ENCODE data around the gene ATXN2L. TPM values are rescaled to one million over a fixed set of nuclear protein-coding genes. Genes with fewer than 3 reads are reported as not detected.

Gene ATXN2L
- total and polyA plus RNA-seq, 2 of the 13 experiments (the other 11 are each of a cell fraction or from before 2014, with no cell fraction given): 40.8 to 55.1 TPM

DNA sequence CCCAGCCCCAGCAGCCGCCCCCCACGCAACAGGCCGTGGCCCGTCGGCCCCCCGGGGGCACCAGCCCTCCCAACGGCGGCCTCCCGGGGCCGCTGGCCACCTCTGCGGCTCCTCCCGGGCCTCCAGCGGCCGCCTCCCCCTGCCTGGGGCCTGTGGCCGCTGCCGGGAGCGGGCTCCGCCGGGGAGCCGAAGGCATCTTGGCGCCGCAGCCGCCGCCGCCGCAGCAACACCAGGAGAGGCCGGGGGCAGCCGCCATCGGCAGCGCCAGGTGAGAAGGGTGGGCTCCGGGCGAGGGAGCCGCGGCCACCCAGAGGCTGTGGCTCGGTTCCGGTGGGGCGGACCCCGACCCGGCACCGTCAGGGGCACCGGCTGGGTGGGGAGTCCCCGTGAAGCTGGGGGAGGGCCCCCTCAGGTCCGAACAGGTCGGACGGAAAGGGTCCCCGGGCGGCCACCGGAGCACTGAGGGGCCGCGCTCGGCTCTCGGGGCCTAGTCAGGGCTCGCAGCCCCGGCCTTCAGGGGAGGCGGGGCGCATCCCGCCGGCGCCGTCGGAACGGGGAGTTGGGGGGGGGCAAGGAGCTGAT, 583 bp downstream of the ATXN2L start (continued):
- TF ChIP-seq ZNF343 (CRISPR knock-in tag; IDR thresholded peaks at IDR 0.05) (no peak; the same call in 1 of the 2 replicates), NR2C2 (CRISPR knock-in tag; IDR thresholded peaks at IDR 0.05; ENCODE audit: borderline replicate concordance) (peak; percentile 37; the same call in 1 of the 2 replicates), PHF8 (CRISPR knock-in tag; IDR thresholded peaks at IDR 0.05) (peak; percentile 68), ZNF34 (CRISPR knock-in tag; IDR thresholded peaks at IDR 0.05; ENCODE audit: borderline replicate concordance) (0 out of 2 replicates have a peak, but pooled peaks have one; percentile 60), ZFP62 (CRISPR knock-in tag; IDR thresholded peaks at IDR 0.05) (no peak), HIVEP1 (CRISPR knock-in tag; IDR thresholded peaks at IDR 0.05) (peak; percentile 74; the same call in 1 of the 2 replicates), NCOR1 (IDR thresholded peaks at IDR 0.05; ENCODE audit: borderline replicate concordance, low read length) (no peak), ZNF724P (CRISPR knock-in tag; IDR thresholded peaks at IDR 0.05; ENCODE audit: borderline replicate concordance) (no peak), TAF1 (CRISPR knock-in tag; IDR thresholded peaks at IDR 0.05) (peak; percentile 67; the same call in 1 of the 2 replicates), ZNF720 (CRISPR knock-in tag; IDR thresholded peaks at IDR 0.05) (no peak), ONECUT2 (CRISPR knock-in tag; IDR thresholded peaks at IDR 0.05) (no peak), KAT7 (CRISPR knock-in tag; IDR thresholded peaks at IDR 0.05; ENCODE audit: borderline replicate concordance) (no peak; the same call in none of the 2 replicates), GPN1 (CRISPR knock-in tag; IDR thresholded peaks at IDR 0.05; ENCODE audit: borderline replicate concordance) (no peak), NONO (IDR thresholded peaks at IDR 0.05) (no peak), NONO (CRISPR knock-in tag; conservative IDR thresholded peaks at IDR 0.05) (no peak; the same call in 1 of the 2 replicates), ZNF317 (CRISPR knock-in tag; IDR thresholded peaks at IDR 0.05) (no peak), ZNF430 (CRISPR knock-in tag; IDR thresholded peaks at IDR 0.05) (no peak), ZFAT (CRISPR knock-in tag; conservative IDR thresholded peaks at IDR 0.05) (no peak), ZFYVE20 (CRISPR knock-in tag; IDR thresholded peaks at IDR 0.05; ENCODE audit: borderline replicate concordance, low read depth) (no peak), PAX8 (CRISPR knock-in tag; IDR thresholded peaks at IDR 0.05; ENCODE audit: borderline replicate concordance) (0 out of 2 replicates have a peak, but pooled peaks have one; percentile 44)
- TF ChIP-seq, protein P1, sequence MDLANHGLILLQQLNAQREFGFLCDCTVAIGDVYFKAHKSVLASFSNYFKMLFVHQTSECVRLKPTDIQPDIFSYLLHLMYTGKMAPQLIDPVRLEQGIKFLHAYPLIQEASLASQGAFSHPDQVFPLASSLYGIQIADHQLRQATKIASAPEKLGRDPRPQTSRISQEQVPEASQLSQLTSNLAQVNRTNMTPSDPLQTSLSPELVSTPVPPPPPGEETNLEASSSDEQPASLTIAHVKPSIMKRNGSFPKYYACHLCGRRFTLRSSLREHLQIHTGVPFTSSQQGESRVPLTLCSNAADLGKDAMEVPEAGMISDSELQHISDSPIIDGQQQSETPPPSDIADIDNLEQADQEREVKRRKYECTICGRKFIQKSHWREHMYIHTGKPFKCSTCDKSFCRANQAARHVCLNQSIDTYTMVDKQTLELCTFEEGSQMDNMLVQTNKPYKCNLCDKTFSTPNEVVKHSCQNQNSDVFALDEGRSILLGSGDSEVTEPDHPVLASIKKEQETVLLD (CRISPR knock-in tag; IDR thresholded peaks at IDR 0.05; ENCODE audit: low read depth): peak; percentile 96
- TF ChIP-seq, protein P2, sequence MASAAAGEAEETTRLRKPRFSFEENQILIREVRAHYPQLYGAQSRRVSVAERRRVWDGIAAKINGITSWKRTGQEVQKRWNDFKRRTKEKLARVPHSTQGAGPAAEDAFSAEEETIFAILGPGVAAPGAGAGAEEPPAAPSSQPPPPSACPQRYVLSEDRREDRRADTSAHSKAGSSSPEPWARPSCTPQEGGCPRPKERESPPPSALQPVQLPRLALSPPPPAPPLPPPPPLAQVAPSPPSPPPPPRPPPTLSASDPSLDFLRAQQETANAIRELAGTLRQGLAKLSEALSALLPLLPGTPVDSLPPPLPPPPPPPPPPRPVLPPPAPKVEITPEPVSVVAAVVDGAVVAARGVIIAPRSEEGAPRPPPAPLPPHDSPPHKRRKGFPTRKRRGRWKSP (CRISPR knock-in tag; IDR thresholded peaks at IDR 0.05): peak; percentile 48; the same call in 1 of the 2 replicates
- TF ChIP-seq, protein P3, sequence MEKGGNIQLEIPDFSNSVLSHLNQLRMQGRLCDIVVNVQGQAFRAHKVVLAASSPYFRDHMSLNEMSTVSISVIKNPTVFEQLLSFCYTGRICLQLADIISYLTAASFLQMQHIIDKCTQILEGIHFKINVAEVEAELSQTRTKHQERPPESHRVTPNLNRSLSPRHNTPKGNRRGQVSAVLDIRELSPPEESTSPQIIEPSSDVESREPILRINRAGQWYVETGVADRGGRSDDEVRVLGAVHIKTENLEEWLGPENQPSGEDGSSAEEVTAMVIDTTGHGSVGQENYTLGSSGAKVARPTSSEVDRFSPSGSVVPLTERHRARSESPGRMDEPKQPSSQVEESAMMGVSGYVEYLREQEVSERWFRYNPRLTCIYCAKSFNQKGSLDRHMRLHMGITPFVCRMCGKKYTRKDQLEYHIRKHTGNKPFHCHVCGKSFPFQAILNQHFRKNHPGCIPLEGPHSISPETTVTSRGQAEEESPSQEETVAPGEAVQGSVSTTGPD (CRISPR knock-in tag; IDR thresholded peaks at IDR 0.05): no peak
- TF ChIP-seq, protein P4, sequence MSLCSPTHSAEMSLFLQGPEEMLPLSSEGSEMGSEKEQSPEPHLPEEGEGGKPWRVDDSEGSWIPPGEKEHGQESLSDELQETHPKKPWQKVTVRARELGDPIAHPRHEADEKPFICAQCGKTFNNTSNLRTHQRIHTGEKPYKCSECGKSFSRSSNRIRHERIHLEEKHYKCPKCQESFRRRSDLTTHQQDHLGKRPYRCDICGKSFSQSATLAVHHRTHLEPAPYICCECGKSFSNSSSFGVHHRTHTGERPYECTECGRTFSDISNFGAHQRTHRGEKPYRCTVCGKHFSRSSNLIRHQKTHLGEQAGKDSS (CRISPR knock-in tag; IDR thresholded peaks at IDR 0.05; ENCODE audit: borderline replicate concordance, low read depth): 0 out of 2 replicates have a peak, but pooled peaks have one; percentile 11
- TF ChIP-seq, protein P5, sequence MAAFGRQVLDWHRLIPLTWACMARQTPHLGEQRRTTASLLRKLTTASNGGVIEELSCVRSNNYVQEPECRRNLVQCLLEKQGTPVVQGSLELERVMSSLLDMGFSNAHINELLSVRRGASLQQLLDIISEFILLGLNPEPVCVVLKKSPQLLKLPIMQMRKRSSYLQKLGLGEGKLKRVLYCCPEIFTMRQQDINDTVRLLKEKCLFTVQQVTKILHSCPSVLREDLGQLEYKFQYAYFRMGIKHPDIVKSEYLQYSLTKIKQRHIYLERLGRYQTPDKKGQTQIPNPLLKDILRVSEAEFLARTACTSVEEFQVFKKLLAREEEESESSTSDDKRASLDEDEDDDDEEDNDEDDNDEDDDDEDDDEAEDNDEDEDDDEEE (CRISPR knock-in tag; IDR thresholded peaks at IDR 0.05): peak; percentile 85; the same call in 1 of the 2 replicates
